Measurements from ENCODE around the gene CH25H. TPM values are rescaled to one million over a fixed set of nuclear protein-coding genes. Genes with fewer than 3 reads are reported as not detected.
A peak's percentile ranks its signal among the peaks of the same experiment; 100 is the strongest.

CH25H gene
- total RNA-seq, 1 donor from 2014 or later: 3.1 TPM

DNA sequence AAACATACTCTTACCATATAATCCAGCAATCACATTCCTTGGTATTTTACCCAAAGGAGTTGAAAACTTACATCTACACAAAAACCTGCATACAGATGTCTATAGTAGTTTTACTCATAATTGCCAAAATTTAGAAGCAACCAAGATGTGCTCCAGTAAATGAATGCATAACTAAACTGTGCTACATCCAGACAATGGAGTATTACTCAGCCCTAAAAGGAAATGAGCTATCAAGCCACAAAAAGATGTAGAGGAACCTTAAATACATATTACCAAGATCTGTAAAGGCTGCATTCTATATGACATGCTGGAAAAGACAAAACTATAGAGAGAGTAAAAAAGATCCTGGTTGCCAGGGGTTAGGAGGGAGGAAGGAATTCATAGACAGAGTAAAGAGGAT, 21.8 kb upstream of the CH25H start:
- DNase-seq: no peak

- DNase-seq: no peak
Measured at GRCh38 chr10:89228146-89228545, 21.0 kb upstream of the CH25H start.

DNA sequence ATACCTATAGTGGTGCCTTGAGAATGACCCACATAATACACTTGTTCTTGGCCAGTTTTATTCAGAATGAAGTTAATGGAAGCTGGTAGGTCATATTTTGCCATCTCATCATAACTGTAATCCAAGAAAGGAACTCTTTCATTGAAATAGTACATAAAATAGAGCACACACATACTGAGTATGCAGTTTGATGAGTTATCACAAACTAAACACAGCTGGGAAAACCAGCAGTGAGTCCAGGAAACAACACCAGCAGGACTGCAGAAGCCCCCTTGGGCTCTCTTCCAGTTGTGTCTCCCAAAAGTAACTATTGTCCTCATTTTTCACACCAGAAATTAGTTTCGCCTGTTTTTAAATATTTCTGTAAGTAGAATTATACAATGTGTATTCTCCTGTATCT, 19.8 kb upstream of the CH25H start:
- no peak for DNase-seq

DNA sequence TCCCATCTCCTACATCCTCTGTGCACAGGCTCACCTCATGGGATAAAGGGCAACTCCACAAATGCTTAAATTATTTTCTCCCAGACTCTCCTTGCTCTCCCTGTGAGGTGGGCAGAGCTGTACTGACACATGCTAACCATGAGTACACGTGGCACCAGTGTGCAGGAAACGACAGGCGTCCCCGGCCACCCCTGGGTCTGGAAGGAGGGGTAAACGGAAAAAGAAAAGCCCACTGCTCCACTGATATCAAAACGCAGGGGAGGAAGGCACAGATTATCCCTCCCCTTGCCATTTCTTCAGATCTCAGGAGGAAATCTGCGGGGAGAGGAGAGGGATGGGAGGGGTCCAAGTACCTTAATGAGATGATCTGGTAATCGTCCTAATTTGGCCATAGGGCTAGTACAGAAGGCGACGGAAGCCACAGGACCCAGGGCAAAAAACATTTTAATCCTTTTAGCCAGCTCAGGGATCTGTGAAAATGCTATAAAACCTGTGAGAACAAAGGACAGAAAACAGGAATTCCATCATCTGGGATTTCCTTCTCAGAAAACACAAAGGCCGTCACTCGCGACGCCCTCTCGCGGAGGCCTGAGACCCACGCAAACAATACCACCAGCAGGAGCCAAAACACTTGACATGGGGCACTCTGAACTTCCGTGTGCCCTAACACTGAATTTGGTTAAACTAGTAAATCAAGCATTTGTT, 17.8 kb upstream of the CH25H start:
- peak; percentile 83 for DNase-seq

GRCh38 chr10:89221919-89222318, 14.8 kb upstream of the CH25H start:
- no peak for DNase-seq

DNA sequence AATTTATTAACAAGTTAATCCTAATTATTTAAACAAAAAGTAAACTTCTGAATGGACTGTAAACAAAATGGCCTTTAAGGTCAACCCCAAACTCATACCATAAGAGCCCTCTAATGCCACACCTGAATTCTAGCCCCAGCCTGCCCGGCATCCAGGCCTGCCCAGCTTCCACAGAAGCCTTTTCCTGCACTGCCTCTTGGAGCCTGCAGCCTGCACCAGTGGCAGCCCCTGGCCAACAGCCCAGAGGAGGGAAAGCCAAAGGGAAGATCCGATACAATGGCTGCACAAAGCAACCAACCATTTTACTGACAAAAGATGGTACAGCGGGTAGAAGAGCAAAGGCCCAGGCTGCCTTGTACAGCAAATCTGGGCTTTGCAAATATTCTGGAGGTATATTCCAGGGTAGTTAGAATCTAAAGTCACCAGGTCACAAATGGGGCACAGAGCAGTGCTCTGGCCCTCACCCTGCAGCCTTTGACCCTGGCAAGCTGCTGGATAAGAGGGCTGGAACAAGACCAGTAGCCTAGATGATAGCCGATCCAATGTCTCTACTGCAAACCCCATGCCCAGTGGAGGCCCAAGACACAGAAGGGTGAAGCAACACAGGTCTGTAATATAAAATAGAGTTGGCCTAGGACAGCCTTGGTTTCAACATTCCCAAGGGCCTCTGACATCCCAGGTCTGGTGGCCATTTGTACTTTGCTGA, 12.5 kb upstream of the CH25H start:
- DNase-seq: no peak

DNA sequence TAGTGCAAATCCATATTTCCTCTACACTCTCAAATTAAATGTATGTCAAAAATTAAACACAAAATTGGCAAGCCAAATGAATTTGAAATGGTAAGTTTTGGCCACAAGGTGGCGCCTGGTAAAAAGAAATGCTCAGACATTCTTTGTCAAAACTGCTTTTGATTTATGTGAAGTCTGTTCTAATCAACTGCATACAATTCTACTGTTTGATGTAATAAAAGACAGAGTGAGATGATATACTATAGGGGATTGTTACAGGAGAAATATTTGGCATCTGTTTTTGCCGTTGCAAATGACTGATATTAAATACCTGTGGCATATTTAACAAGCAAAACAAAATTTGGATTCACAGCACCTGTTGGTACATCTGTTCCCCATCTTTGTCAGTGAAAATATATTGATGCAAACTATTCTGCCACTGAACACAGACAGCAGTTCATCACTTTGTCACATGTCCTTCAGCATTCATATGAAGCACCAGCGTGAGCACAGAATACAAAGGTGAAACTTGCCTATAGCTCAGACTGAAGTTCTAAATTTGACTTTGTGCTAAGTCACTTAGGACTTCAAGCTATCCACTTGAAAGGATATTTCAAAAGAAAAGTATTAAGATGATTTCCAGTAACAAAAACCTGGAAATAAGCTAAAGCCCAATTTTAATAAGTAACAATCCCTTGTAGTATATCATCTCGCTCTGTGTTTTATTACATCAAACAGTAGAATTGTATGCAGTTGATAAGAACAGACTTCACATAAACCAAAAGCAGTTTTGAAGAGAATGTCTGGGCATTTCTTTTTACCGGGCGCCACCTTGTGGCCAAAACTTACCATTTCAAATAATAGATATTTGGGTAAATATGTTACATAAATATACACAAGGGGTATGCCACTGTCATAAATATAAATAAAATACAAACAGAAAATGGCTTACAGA, 10.2 kb upstream of the CH25H start:
- peak; percentile 78 for DNase-seq

- DNase-seq: no peak
Measured at GRCh38 chr10:89216056-89216455, 8.9 kb upstream of the CH25H start.

DNA sequence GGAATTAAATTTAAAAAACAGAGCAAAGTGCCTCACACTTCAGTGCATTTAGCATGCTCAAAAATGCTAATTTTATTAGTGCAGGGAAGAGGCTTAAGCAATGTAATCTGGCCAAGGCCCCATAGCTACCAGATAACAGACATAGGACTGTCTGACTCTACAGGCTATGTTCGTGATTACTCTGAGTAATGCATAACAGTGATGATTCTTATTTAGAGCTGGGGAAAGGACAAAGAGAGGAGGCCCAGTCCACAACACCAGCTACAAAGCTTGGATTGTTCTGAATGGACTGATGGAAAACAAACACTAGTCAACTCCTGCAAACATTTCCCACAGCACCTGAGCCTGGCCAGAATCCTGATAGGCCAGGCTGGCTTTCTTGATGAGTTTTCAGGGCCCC, 8.4 kb upstream of the CH25H start:
- DNase-seq: no peak

GRCh38 chr10:89214566-89215165, 7.5 kb upstream of the CH25H start:
- no peak for DNase-seq

DNA sequence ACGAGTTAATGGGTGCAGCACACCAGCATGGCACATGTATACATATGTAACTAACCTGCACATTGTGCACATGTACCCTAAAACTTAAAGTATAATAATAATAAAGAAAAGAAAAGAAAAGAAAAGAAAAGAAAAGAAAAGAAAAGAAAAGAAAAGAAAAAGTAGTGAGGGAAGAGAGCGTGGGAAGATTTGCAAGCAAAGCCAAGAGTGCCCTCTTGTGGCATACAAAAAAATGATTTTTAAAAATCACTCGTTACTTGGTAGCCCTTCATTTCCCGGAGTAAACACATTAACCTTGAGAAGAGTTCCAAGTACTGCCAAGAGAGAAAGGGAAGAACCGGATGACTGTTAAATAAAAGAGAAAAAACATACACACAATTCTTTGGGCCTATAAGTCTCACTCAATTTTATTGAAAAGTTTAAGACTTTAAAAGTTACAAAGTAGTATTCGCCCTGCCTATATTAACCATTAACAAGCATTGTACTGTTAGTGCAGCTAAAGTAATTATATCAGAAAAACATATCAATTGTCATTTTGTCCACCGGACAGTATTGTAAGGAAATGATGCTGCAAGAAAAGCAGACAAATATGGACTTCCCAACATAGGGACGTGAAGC, 6.2 kb upstream of the CH25H start:
- DNase-seq: peak; percentile 68

DNA sequence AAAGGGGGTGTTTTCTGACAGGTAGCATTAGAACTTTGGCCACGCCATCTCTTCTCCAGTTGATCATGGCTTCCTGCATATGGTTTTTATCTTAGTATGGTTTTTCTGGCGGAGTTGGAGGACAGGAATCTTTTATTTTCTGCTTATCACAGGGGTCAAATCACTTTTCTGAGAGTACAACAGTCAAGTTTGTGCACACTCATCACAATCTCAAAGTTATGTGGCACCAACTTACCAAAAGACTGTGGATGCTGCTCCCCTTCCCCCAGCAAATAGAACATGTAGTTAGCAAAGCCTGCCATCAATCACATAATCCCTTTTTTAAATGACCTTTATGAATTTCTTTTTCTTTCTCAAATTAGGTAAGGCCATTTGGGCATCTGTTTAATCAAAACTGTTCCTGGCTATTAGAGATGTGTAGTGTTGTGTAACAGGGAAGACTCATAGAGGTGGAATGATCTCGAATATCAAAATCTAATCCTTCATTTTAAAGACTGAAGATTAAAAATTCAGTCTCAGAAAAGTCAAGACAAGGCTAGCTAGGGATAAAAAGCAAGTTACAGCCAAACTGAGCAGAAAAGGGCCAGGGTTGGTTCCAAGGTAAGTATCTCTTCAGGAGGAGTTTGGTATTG, 3.8 kb upstream of the CH25H start:
- DNase-seq: no peak

GRCh38 chr10:89209718-89210117, 2.6 kb upstream of the CH25H start:
- DNase-seq: no peak

GRCh38 chr10:89207801-89208551, 859 bp upstream of the CH25H start:
- peak; percentile 51 for DNase-seq

DNA sequence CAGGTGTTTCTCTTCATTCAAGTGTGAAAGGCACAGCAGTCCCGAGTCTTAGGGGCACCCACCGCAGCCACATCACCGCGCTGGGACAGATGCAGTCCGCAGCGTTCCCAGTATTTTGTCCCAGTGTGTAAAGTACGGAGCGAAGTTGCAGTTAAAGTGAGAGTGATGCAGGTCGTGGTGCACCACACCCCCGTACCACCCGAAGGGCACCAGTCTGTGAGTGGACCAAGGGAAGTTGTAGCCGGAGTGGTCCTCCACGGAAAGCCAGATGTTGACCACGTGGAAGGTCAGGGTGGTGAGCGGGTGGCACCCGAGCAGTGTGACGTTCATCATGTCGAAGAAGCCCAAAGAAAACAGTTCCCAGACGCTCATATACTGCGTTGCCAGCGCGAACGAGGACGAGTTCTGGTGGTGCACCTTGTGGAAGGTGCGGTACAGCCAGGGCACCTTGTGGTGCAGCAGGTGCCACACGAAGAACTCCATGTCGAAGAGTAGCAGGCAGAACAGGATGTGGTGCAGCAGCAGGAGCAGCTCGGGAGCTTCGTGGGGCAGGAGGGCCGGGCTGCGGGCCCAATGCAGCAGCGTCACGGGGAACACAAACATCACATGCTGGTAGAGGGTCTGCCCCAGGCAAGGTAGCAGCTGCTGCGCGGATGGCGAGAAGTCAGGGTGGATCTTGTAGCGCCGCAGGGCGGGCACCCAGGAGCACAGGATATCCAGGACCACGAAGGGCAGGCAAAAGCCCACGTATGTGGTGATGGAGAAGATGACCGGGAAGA, 526 bp downstream of the CH25H start:
- DNase-seq: no peak

- DNase-seq: no peak
Measured at GRCh38 chr10:89204621-89205185, 2.4 kb downstream of the CH25H start.

- no peak for DNase-seq
Measured at GRCh38 chr10:89203237-89203636, 3.9 kb downstream of the CH25H start.

- DNase-seq: no peak
Measured at GRCh38 chr10:89202033-89202425, 5.1 kb downstream of the CH25H start.

- DNase-seq: no peak
Measured at GRCh38 chr10:89201345-89202032, 5.6 kb downstream of the CH25H start.
